Adipocyte (in vitro differentiated cells): ENCODE data around the gene SEMA4B.
A peak's percentile ranks its signal among the peaks of the same experiment; 100 is the strongest.
"Not testable (repeated sequence)": the region's sequence is repeated elsewhere in the genome, so short reads cannot be mapped to it uniquely, and the experiment has no call there.

Experiments
- DNase-seq: peaks from one replicate; pipeline ENCODE4 v3.0.0-alpha.2; 2015; ENCODE audit warnings: low read depth
- H3K27me3 ChIP-seq: replicated peaks from 2 replicates; pipeline ENCODE4 v1.7.0; 2013; ENCODE audit warnings: mild to moderate bottlenecking, low read length, moderate library complexity; ENCODE audit not compliant: control insufficient read depth, insufficient read depth
- H3K36me3 ChIP-seq: 2 replicates; pipeline ENCODE4 v1.7.0; 2013; ENCODE audit warnings: low read length, mild to moderate bottlenecking, moderate library complexity; ENCODE audit not compliant: control insufficient read depth, insufficient read depth, severe bottlenecking
- H3K4me1 ChIP-seq: 2 replicates; pipeline ENCODE4 v1.7.0; 2013; ENCODE audit warnings: mild to moderate bottlenecking, low read length, moderate library complexity; ENCODE audit not compliant: control insufficient read depth, insufficient read depth
- H3K4me3 ChIP-seq: 2 replicates; pipeline ENCODE4 v1.7.0; 2013; ENCODE audit warnings: mild to moderate bottlenecking, low read length, moderate library complexity
- H3K9ac ChIP-seq: 2 replicates; pipeline ENCODE4 v1.7.0; 2013; ENCODE audit warnings: mild to moderate bottlenecking, low read length, moderate library complexity
- H3K9me3 ChIP-seq: 2 replicates; pipeline ENCODE4 v1.7.0; 2013; ENCODE audit warnings: mild to moderate bottlenecking, low read length, moderate library complexity; ENCODE audit not compliant: control insufficient read depth

Gene SEMA4B

GRCh38 chr15:90268415-90268814 lies 67.3 kb downstream of the SEMA4B start:
- H3K9me3 ChIP-seq, result no peaks in the 10 kb centered on the region
- no peak for DNase-seq
- H3K36me3 ChIP-seq, result peaks cover 40% of the 10 kb centered on the region
- no peaks in the 10 kb centered on the region for H3K27me3 ChIP-seq
- peak overlapping the region; percentile 24 for H3K4me3 ChIP-seq
- H3K4me1 ChIP-seq, result peaks cover 52% of the 10 kb centered on the region
- no peak overlapping the region for H3K9ac ChIP-seq

DNA sequence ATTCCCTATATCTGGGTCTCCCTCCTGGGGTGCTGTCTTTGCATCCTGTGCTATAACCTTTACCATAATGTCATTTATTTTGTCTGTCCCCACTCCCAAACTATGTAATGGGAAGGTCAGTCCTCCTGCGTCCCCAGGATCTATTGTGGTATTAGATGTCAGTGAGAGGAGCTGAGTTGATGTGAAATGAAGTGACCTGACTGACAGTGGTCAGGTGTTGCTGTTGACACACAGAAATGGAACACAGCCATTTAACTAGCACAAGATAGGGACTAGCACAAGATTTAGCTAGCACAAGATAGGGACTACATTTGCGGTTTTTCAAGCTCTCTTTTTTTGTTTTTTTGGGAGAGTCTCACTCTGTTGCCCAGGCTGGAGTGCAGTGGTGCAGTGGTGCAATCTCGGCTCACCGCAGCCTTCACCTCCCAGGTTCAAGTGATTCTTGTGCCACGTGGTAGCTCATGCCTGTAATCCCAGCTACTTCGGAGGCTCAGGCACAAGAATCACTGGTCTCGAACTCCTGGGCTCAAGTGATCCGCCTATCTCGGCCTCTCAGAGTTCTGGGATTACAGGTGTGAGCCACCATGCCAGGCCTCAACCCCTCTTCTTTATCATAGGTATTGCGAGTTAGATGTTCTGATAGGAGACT lies 69.5 kb downstream of the SEMA4B start:
- H3K4me3 ChIP-seq, result no peak overlapping the region

DNA sequence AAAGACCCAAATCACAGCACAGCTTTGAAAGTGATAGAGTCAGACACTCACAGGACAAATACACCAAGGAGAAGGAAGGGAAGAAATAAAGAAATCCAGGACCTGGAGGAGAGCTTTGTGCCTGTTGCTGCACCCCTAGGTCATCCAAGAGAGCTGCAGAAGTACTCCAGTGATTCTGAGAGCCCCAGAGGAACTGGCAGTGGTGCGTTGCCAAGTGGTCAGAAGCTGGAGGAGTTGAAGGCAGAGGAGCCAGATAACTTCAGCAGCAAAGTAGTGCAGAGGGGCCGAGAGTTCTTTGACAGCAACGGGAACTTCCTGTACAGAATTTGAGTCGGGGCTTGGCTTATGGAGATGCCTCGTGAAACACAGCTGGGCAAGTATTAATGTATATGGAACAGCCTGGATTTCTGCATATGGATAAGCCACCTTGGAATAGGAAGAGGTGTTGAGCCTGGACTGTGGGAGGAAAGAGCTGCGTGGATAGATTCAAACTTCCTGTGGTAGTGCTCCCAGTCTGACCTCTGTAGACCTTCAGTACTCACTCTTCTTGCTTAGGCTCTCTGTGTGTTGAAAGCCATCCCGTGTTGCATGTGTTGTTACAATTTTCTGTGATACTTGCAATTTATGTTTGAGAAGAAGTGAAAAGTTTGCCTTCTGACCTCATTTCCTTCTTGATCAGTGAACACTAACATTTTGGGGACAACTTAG lies 70.5 kb downstream of the SEMA4B start:
- peaks cover 48% of the 10 kb centered on the region for H3K36me3 ChIP-seq
- no peak for DNase-seq
- H3K9ac ChIP-seq, result no peak overlapping the region
- no peak overlapping the region for H3K4me3 ChIP-seq
- no peaks in the 10 kb centered on the region for H3K9me3 ChIP-seq
- H3K27me3 ChIP-seq, result no peaks in the 10 kb centered on the region
- H3K4me1 ChIP-seq, result peaks cover 38% of the 10 kb centered on the region

More for the DNA sequence above, 69.5 kb downstream of the SEMA4B start:
- DNase-seq, result no peak
- no peaks in the 10 kb centered on the region for H3K27me3 ChIP-seq
- H3K4me1 ChIP-seq, result peaks cover 38% of the 10 kb centered on the region
- H3K9me3 ChIP-seq, result no peaks in the 10 kb centered on the region
- peaks cover 45% of the 10 kb centered on the region for H3K36me3 ChIP-seq
- H3K9ac ChIP-seq, result no peak overlapping the region

DNA sequence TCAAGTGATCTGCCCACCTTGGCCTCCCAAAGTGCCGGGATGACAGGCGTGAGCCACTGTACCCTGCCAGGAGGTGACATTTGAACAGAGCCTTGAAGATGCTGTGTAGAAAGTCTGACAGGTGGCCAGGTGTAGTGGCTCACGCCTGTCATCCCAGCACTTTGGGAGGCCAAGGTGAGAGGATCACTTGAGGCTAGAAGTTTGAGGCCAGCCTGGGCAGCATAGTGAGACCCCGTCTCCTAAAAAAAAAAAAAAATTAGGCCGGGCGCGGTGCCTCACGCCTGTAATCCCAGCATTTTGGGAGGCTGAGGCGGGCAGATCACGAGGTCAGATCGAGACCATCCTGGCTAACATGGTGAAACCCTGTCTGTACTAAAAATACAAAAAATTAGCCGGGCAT lies 77.3 kb downstream of the SEMA4B start:
- H3K4me3 ChIP-seq, H3K9ac ChIP-seq, H3K9me3 ChIP-seq, H3K4me1 ChIP-seq, DNase-seq, H3K36me3 ChIP-seq, H3K27me3 ChIP-seq: not testable (repeated sequence)
